ENCODE data around the gene SLC39A6.

DNA sequence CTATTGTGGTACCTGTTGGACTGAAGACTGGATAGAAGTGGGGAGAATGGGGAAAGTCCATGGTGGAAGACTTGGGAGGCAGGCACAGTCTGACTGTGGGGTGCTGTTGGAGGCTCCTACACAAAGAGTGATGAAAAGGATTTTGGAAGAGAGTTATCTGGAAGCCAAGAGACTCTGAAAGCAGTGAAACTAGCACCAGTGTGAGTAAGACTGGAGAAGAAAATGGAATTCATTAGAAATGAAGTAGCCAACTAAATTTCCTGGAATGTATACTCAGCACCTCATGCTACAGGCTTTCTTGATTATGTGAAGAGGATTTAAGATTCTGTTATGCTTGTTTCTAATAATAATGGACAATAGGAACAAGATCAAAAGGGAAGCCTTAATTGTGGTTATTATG is 28.3 kb upstream of the SLC39A6 start:
- TF ChIP-seq EZH2 (IDR thresholded peaks at IDR 0.05) (no peak), POLR2AphosphoS5 (IDR thresholded peaks at IDR 0.05; ENCODE audit: borderline replicate concordance, low read depth, low read length) (no peak), FOXP2 (optimal IDR thresholded peaks at IDR 0.05; ENCODE audit: control extremely low read depth, extremely low read length, insufficient read depth) (no peak)

Data from SK-N-MC (cell line).